Measurements from ENCODE around the gene DST.
"Not testable (repeated sequence)": the region's sequence is repeated elsewhere in the genome, so short reads cannot be mapped to it uniquely, and the experiment has no call there.

DST gene

DNA sequence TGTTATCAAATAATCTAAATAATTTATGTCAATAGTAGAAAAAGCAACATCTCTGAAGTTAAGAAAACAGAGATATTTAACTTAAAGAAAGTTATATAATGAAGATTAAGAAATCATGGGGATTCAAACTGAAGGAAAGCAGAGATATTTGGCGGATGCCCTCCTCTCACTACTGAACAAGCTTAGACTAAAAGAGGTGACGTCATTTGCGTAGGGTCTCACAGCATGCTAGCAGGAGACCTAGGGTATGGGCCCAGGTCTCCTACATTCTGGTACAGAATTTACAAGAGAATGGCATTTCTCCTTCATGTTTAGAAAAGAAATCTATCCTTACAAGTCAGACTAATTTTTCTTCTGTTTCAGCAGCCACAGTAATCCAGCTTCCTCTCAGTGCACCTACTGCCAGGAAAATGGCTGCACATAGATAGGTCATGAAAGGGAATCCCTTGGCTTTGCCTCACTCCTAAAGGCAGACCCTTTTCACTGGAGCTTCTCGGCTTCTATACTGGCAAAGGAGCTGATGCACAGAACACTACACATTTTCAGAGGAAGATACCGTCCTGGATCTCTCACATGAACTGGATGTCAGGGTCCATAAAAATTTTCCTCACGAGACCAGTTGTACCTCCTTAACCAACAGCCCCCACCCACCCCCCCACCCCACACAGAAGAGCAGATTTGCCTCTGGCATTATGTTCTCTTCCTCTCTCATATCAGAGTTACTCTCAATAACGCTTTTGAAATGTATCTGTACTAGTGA, 41.8 kb upstream of the DST start:
- H3K36me3 ChIP-seq (ENCODE audit: control insufficient read depth, insufficient read depth, low read length) = no peaks in the 10 kb centered on the region
- no peaks in the 10 kb centered on the region for H3K27me3 ChIP-seq (ENCODE audit: control insufficient read depth, insufficient read depth, low read length)
- H3K9ac ChIP-seq (ENCODE audit: low read depth, low read length) = no peak overlapping the region
- no peaks in the 10 kb centered on the region for H3K4me1 ChIP-seq (ENCODE audit: control insufficient read depth, insufficient read depth, low read length)
- H3K9me3 ChIP-seq (ENCODE audit: control insufficient read depth, insufficient read depth, low read length) = no peaks in the 10 kb centered on the region
- no peak overlapping the region for H3K4me3 ChIP-seq (ENCODE audit: low read depth, low read length)

DNA sequence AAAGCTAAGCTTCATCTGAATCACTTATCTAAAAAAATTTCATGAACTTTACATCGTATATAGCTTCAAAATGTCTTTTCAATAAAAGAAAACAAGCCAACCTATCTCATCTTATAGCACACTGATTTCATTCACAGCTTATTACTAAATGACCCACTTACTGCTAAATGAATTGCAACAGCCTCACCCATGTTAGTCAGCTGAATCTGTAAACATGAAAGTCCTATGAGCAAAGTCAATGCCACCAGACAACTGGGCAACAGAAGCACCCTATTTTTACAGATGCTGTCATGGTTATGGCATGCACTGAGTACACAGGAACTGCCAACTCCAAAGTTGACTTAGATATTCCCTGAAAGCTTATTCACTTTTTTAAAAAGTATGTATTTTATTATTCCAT, 41.2 kb upstream of the DST start:
- H3K27me3 ChIP-seq (ENCODE audit: control insufficient read depth, insufficient read depth, low read length) = no peaks in the 10 kb centered on the region
- H3K36me3 ChIP-seq (ENCODE audit: control insufficient read depth, insufficient read depth, low read length) = no peaks in the 10 kb centered on the region
- no peak overlapping the region for H3K9ac ChIP-seq (ENCODE audit: low read depth, low read length)
- no peaks in the 10 kb centered on the region for H3K9me3 ChIP-seq (ENCODE audit: control insufficient read depth, insufficient read depth, low read length)
- no peaks in the 10 kb centered on the region for H3K4me1 ChIP-seq (ENCODE audit: control insufficient read depth, insufficient read depth, low read length)
- no peak overlapping the region for H3K4me3 ChIP-seq (ENCODE audit: low read depth, low read length)

DNA sequence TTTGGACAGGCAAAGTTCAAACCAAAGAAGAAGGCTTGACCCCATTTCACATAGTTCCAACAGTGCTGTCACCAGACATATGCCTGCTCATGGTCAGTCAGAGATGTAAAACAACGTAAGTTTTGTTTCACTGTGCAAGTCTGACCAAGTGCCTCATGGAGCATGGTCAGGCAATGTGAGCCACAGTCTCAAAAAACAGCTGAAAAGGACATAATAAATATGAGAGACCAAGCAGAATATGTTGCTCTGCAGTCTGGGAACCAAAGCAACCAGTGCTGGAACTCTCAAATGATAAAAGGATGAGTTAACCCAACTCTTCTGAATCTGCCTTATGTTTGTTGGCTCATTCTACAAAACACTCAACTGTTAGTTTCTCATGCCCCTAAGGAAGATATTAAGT, 39.9 kb upstream of the DST start:
- Histone ChIP-seq H3K4me1 (ENCODE audit: control insufficient read depth, insufficient read depth, low read length) (no peaks in the 10 kb centered on the region), H3K27me3 (ENCODE audit: control insufficient read depth, insufficient read depth, low read length) (no peaks in the 10 kb centered on the region), H3K36me3 (ENCODE audit: control insufficient read depth, insufficient read depth, low read length) (no peaks in the 10 kb centered on the region), H3K4me3 (ENCODE audit: low read depth, low read length) (no peak overlapping the region), H3K9me3 (ENCODE audit: control insufficient read depth, insufficient read depth, low read length) (no peaks in the 10 kb centered on the region), H3K9ac (ENCODE audit: low read depth, low read length) (no peak overlapping the region)

DNA sequence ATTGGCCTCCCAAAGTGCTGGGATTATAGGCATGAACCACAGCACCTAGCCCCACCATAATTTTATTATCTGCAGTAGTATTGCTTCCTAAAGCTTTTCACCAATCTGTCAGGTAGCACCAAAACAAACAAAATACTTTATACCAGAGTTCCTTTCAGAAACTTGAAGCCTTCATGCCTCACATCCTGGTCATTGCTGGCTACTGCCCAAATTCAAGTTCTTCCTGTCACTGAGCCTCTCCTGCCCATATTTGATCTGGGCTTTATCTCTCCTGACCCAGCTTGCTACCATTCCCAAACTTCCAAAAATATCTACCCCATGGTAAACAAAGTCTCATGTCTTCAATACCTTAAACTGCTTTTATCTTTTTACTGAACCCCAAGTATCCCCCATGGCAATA, 34.9 kb upstream of the DST start:
- Histone ChIP-seq H3K9me3 (ENCODE audit: control insufficient read depth, insufficient read depth, low read length) (no peaks in the 10 kb centered on the region), H3K27me3 (ENCODE audit: control insufficient read depth, insufficient read depth, low read length) (no peaks in the 10 kb centered on the region), H3K4me1 (ENCODE audit: control insufficient read depth, insufficient read depth, low read length) (no peaks in the 10 kb centered on the region), H3K36me3 (ENCODE audit: control insufficient read depth, insufficient read depth, low read length) (no peaks in the 10 kb centered on the region), H3K4me3 (ENCODE audit: low read depth, low read length) (no peak overlapping the region), H3K9ac (ENCODE audit: low read depth, low read length) (no peak overlapping the region)

DNA sequence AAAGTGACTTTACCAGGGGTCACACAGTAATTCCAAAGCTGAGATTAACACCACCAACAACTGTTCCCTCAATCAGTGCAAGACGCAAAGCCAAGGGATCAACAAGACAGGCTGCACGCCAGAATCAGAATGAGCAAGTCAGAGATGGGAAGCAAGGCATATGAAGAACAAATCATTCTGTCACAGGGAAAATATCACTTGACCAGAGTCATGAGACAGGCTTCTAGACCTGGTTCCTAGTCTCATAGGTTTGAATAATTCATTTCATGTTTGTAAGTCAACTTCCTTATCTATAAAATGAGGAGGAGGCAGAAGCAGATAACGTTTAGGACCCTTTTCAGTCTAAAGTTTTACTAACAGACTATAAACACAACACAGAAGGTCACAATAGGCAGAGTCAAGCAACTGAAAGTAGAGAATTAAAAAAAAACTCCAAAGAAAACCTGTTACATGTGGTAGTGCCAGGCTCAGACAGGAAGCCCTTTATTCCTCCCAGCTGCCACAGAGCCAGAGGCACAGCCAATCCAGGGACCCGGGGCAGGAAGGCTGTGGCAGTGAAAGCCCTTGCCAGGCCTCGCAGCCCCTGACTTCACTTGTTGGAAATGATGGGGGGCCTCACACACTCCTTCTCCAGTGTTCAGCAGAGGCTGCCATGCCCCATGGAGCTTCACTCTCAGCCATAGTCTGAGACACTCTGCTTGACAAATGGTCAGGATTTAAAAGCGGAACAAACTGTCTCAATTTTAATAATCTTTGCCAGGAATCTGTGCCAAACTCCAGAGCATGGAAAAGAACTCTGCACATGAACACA, 29.2 kb upstream of the DST start:
- H3K36me3 ChIP-seq (ENCODE audit: control insufficient read depth, insufficient read depth, low read length) = no peaks in the 10 kb centered on the region
- H3K27me3 ChIP-seq (ENCODE audit: control insufficient read depth, insufficient read depth, low read length) = no peaks in the 10 kb centered on the region
- H3K9me3 ChIP-seq (ENCODE audit: control insufficient read depth, insufficient read depth, low read length) = no peaks in the 10 kb centered on the region
- no peaks in the 10 kb centered on the region for H3K4me1 ChIP-seq (ENCODE audit: control insufficient read depth, insufficient read depth, low read length)
- no peak overlapping the region for H3K9ac ChIP-seq (ENCODE audit: low read depth, low read length)
- no peak overlapping the region for H3K4me3 ChIP-seq (ENCODE audit: low read depth, low read length)

DNA sequence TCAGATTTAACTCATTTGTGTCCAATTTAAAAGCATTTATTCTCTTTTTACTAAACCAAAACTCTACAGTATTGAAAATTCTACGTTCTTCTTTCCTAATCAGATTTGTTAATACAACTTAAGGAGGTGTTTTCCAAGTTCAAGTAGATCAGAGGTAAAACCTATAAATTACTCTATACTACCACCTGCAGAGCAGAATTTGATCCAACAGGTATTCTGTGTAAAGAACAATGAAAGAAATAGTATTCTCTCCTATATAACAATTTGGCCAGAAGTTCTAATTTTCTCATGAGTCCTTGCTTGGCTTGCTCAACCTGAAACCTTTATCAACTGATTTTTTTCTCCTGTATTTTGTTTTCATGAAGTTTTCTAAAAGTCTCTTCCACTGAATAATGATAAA, 28.5 kb upstream of the DST start:
- H3K4me3 ChIP-seq (ENCODE audit: low read depth, low read length) = no peak overlapping the region
- no peak overlapping the region for H3K9ac ChIP-seq (ENCODE audit: low read depth, low read length)
- no peaks in the 10 kb centered on the region for H3K4me1 ChIP-seq (ENCODE audit: control insufficient read depth, insufficient read depth, low read length)
- no peaks in the 10 kb centered on the region for H3K9me3 ChIP-seq (ENCODE audit: control insufficient read depth, insufficient read depth, low read length)
- no peaks in the 10 kb centered on the region for H3K27me3 ChIP-seq (ENCODE audit: control insufficient read depth, insufficient read depth, low read length)
- no peaks in the 10 kb centered on the region for H3K36me3 ChIP-seq (ENCODE audit: control insufficient read depth, insufficient read depth, low read length)

DNA sequence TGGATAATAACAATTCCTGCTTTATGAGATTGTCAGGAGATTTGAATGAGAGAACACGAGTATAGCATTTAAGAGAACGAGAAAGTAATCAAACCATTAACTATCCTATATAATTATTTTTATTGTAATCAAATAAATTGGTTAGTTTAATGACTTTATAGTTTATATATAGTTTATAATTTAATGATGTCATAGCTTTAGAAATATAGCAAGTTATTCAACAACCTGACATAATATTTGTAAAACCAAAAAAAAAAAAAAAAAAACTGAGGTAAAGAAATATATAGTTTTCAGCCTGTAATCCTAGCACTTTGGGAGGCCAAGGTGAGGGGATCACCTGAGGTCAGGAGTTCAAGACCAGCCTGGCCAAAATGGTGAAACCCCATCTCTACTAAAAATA, 26.4 kb upstream of the DST start:
- H3K9me3 ChIP-seq (ENCODE audit: control insufficient read depth, insufficient read depth, low read length) = no peaks in the 10 kb centered on the region
- no peak overlapping the region for H3K9ac ChIP-seq (ENCODE audit: low read depth, low read length)
- no peak overlapping the region for H3K4me3 ChIP-seq (ENCODE audit: low read depth, low read length)
- H3K27me3 ChIP-seq (ENCODE audit: control insufficient read depth, insufficient read depth, low read length) = no peaks in the 10 kb centered on the region
- H3K4me1 ChIP-seq (ENCODE audit: control insufficient read depth, insufficient read depth, low read length) = no peaks in the 10 kb centered on the region
- H3K36me3 ChIP-seq (ENCODE audit: control insufficient read depth, insufficient read depth, low read length) = no peaks in the 10 kb centered on the region

DNA sequence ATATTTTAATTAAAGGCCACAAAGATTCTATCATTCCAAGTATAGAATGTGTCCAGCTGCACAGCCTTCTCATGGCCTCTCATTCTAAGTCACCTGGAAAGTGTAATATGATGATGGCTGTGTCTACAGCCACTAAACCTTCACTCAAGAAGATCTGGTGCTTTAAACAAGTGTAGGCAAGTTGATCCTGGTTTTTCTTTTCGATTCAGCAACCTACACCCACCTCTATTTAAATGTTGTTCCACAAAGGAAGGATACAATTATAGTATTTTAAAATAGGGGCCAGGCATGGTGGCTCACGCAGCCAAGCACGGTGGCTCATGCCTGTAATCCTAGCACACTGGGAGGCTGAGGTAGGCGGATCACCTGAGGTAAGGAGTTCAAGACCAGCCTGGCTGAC, 25.5 kb upstream of the DST start:
- Histone ChIP-seq H3K9ac (ENCODE audit: low read depth, low read length) (no peak overlapping the region), H3K9me3 (ENCODE audit: control insufficient read depth, insufficient read depth, low read length) (no peaks in the 10 kb centered on the region), H3K36me3 (ENCODE audit: control insufficient read depth, insufficient read depth, low read length) (no peaks in the 10 kb centered on the region), H3K4me1 (ENCODE audit: control insufficient read depth, insufficient read depth, low read length) (no peaks in the 10 kb centered on the region), H3K27me3 (ENCODE audit: control insufficient read depth, insufficient read depth, low read length) (no peaks in the 10 kb centered on the region), H3K4me3 (ENCODE audit: low read depth, low read length) (no peak overlapping the region)

DNA sequence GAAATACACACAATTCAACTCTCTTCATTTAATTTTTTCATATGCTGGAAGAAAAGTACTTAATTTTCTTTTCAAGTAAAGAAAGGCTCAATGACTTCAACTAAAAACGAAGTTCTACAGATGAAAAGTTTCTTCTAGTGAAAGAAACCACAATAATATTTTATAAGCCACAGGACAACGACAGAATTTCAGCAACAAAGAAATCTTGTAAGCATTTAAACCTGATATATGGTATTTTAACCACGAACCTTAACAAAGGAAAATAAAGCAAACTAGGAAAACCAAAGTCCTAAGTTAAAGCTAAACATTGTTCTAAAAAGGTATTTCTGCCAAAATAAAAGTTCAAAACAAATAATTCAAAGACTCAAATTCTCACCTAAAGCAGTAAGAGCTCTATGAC, 24.6 kb upstream of the DST start:
- H3K4me3 ChIP-seq (ENCODE audit: low read depth, low read length) = no peak overlapping the region
- no peaks in the 10 kb centered on the region for H3K9me3 ChIP-seq (ENCODE audit: control insufficient read depth, insufficient read depth, low read length)
- no peaks in the 10 kb centered on the region for H3K4me1 ChIP-seq (ENCODE audit: control insufficient read depth, insufficient read depth, low read length)
- no peaks in the 10 kb centered on the region for H3K36me3 ChIP-seq (ENCODE audit: control insufficient read depth, insufficient read depth, low read length)
- no peak overlapping the region for H3K9ac ChIP-seq (ENCODE audit: low read depth, low read length)
- no peaks in the 10 kb centered on the region for H3K27me3 ChIP-seq (ENCODE audit: control insufficient read depth, insufficient read depth, low read length)

DNA sequence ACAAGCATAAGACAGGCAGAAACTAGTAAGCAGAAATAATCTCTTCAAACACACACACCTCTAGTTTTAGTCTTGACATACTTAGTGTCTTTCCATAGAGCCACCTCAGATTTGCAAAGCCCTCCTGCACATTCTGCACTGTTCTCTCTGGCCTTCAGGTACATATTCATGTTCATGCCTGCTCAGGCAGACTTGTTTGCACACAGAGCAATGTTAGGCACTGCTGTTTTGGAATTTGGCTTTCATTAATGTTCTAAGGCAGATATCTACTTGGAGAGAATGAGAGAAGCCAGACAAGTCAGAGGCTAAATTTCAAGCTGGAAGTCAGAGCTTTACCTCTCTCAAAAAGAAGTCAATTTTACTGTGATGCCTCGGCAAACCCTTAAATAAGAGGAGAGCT, 21.3 kb upstream of the DST start:
- H3K4me3 ChIP-seq (ENCODE audit: low read depth, low read length) = no peak overlapping the region
- peaks cover 16% of the 10 kb centered on the region for H3K4me1 ChIP-seq (ENCODE audit: control insufficient read depth, insufficient read depth, low read length)
- no peaks in the 10 kb centered on the region for H3K27me3 ChIP-seq (ENCODE audit: control insufficient read depth, insufficient read depth, low read length)
- no peaks in the 10 kb centered on the region for H3K9me3 ChIP-seq (ENCODE audit: control insufficient read depth, insufficient read depth, low read length)
- no peak overlapping the region for H3K9ac ChIP-seq (ENCODE audit: low read depth, low read length)
- H3K36me3 ChIP-seq (ENCODE audit: control insufficient read depth, insufficient read depth, low read length) = no peaks in the 10 kb centered on the region

DNA sequence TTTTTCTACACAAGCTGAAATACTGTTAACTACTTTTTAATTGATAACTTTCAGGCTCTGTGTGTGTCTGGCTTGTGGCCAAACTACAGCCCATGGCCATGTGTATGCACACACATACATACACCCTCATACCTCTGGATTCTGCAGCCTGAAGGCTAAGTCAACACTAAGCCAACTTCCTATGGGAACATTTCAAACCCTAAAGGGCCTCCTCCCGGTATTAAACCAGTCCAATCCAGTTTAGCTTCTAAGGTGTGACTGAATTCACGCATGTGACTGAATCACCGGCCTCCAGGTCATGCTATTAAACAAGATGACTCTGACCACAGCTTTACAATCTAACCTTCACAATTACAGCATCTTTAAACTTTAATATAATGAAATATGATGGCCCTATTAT, 20.7 kb upstream of the DST start:
- no peaks in the 10 kb centered on the region for H3K9me3 ChIP-seq (ENCODE audit: control insufficient read depth, insufficient read depth, low read length)
- no peak overlapping the region for H3K9ac ChIP-seq (ENCODE audit: low read depth, low read length)
- H3K4me3 ChIP-seq (ENCODE audit: low read depth, low read length) = no peak overlapping the region
- peaks cover 16% of the 10 kb centered on the region for H3K4me1 ChIP-seq (ENCODE audit: control insufficient read depth, insufficient read depth, low read length)
- H3K36me3 ChIP-seq (ENCODE audit: control insufficient read depth, insufficient read depth, low read length) = no peaks in the 10 kb centered on the region
- H3K27me3 ChIP-seq (ENCODE audit: control insufficient read depth, insufficient read depth, low read length) = no peaks in the 10 kb centered on the region

DNA sequence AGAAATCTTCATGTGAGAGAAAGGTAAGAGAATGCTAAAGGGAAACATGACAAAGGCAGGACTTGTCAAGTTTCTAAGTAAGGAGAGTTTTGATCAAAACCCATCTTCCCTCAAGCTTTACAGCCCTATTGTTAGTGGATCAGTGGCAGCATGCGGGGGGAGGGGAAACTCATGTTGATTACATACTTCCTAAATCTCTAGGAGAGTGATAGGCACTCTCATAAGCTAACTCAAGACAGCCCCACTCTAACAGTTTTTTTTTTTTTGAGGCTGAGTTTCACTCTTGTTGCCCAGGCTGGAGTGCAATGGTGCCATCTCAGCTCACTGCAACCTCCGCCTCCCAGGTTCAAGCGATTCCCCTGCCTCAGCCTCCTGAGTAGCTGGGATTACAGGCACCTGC, 18.6 kb upstream of the DST start:
- H3K36me3 ChIP-seq (ENCODE audit: control insufficient read depth, insufficient read depth, low read length); H3K27me3 ChIP-seq (ENCODE audit: control insufficient read depth, insufficient read depth, low read length); H3K9me3 ChIP-seq (ENCODE audit: control insufficient read depth, insufficient read depth, low read length); H3K4me3 ChIP-seq (ENCODE audit: low read depth, low read length); H3K9ac ChIP-seq (ENCODE audit: low read depth, low read length): not testable (repeated sequence)
- H3K4me1 ChIP-seq (ENCODE audit: control insufficient read depth, insufficient read depth, low read length) = peaks cover 16% of the 10 kb centered on the region
